ENCODE results near the gene OR7G1.
"Not testable (repeated sequence)": the region's sequence is repeated elsewhere in the genome, so short reads cannot be mapped to it uniquely, and the experiment has no call there.

The OR7G1 gene

GRCh38 chr19:9076901-9077300, 38.7 kb downstream of the OR7G1 start:
- no peak for DNase-seq

GRCh38 chr19:9075064-9075949, 40.3 kb downstream of the OR7G1 start:
- DNase-seq = no peak

GRCh38 chr19:9073806-9074205, 41.8 kb downstream of the OR7G1 start:
- no peak for DNase-seq

- DNase-seq = not testable (repeated sequence)
These were observed 43.8 kb downstream of the OR7G1 start for GRCh38 chr19:9071720-9072119.

- no peak for DNase-seq
These were observed 45.5 kb downstream of the OR7G1 start for GRCh38 chr19:9070066-9070465.

GRCh38 chr19:9065457-9066014, 50.0 kb downstream of the OR7G1 start:
- DNase-seq = no peak
